ENCODE data around the gene LRRC23.

GRCh38 chr12:6950811-6951540, 46.4 kb downstream of the LRRC23 start, which contains the start of gene PTPN6:
- no peak for TF ChIP-seq CTCF (conservative IDR thresholded peaks at IDR 0.05; ENCODE audit: low read depth in 2 of 2)
- no peak for TF ChIP-seq REST (IDR thresholded peaks at IDR 0.05; ENCODE audit: unreplicated experiment)
- TF ChIP-seq POLR2AphosphoS5 (IDR thresholded peaks at IDR 0.05; ENCODE audit: low read depth), result no peak
- TF ChIP-seq EZH2 (IDR thresholded peaks at IDR 0.05; ENCODE audit: low read depth, unreplicated experiment), result no peak
- TF ChIP-seq NANOG (IDR thresholded peaks at IDR 0.05; ENCODE audit: borderline replicate concordance), result no peak
- TF ChIP-seq STAT1 (IDR thresholded peaks at IDR 0.05; ENCODE audit: unreplicated experiment), result no peak
- no peak for TF ChIP-seq CREB1 (CRISPR knock-in tag; IDR thresholded peaks at IDR 0.05; ENCODE audit: low read depth)
- no peak for TF ChIP-seq EZH2phosphoT487 (IDR thresholded peaks at IDR 0.05; ENCODE audit: unreplicated experiment)
- no peak for TF ChIP-seq ZNF114 (CRISPR knock-in tag; IDR thresholded peaks at IDR 0.05)

Data from GM23338 (cell line).